Cardiac muscle cell (in vitro differentiated cells and primary cell): ENCODE data around the gene CPPED1. TPM values are rescaled to one million over a fixed set of nuclear protein-coding genes. Genes with fewer than 3 reads are reported as not detected.

Experiments used
- DNase-seq, 2 donors: peaks; one replicate each; pipeline versions ENCODE4 v3.0.0 to v3.0.0-alpha.2; 2010 to 2017; ENCODE audit warnings: low read depth in 1 of 2, low spot score in 1 of 2
- H3K27ac ChIP-seq: fragments of 200-600 bp; sonication (generic); 2 replicates; pipeline ENCODE4 v1.5.1; 2016
- H3K27me3 ChIP-seq: fragments of 200-600 bp; sonication (generic); 2 replicates; pipeline ENCODE4 v1.6.0; 2016; ENCODE audit warnings: control low read depth
- H3K36me3 ChIP-seq: fragments of 200-600 bp; sonication (generic); 2 replicates; pipeline ENCODE4 v1.5.1; 2016; ENCODE audit warnings: control low read depth
- H3K4me1 ChIP-seq: fragments of 200-600 bp; sonication (generic); 2 replicates; pipeline ENCODE4 v1.8.1; 2017; ENCODE audit warnings: low read depth, mild to moderate bottlenecking, mixed run types
- H3K4me3 ChIP-seq: fragments of 200-600 bp; sonication (generic); 2 replicates; pipeline ENCODE4 v1.5.1; 2016; ENCODE audit warnings: mild to moderate bottlenecking
- H3K9me3 ChIP-seq: fragments of 200-600 bp; sonication (generic); 2 replicates; pipeline ENCODE4 v1.5.1; 2017; ENCODE audit warnings: low read depth, mild to moderate bottlenecking, control low read depth
- CTCF ChIP-seq: IDR thresholded peaks from 2 replicates; pipeline ENCODE4 v1.5.1; 2012; ENCODE audit warnings: low read depth, mild to moderate bottlenecking, low read length
- polyA plus RNA-seq: library from polyadenylated mRNA; unstranded; fragments of >200 nt; fragmentation: Nextera tagmentation; extraction: Ambion mirVana; gene quantifications from 2 replicates; pipeline ENCODE4 v1.2.1, GENCODE V29; 2016
- total RNA-seq: library from RNA; depleted of rRNA; stranded (reverse); fragments of >200 nt; gene quantifications from 2 replicates; pipeline ENCODE4 v1.2.3, GENCODE V29; 2016

Gene CPPED1
- total and polyA plus RNA-seq, 2 experiments from 2014 or later = 10.0 to 12.0 TPM

- Histone ChIP-seq H3K4me1 (peaks cover 6% of the 10 kb centered on the region), H3K36me3 (no peaks in the 10 kb centered on the region), H3K27me3 (no peaks in the 10 kb centered on the region), H3K27ac (no peak overlapping the region), H3K4me3 (no peak overlapping the region), H3K9me3 (no peaks in the 10 kb centered on the region)
- TF ChIP-seq CTCF = no peak
- DNase-seq = no peak
Observed at GRCh38 chr16:12788758-12789157, 14.9 kb downstream of the CPPED1 start.

- DNase-seq = no peak
- H3K27me3 ChIP-seq = no peaks in the 10 kb centered on the region
- no peak for TF ChIP-seq CTCF
- no peaks in the 10 kb centered on the region for H3K36me3 ChIP-seq
- H3K27ac ChIP-seq = no peak overlapping the region
- no peaks in the 10 kb centered on the region for H3K9me3 ChIP-seq
- no peaks in the 10 kb centered on the region for H3K4me1 ChIP-seq
- H3K4me3 ChIP-seq = no peak overlapping the region
Observed at GRCh38 chr16:12786081-12786480, 17.6 kb downstream of the CPPED1 start.

- TF ChIP-seq CTCF = no peak
Observed at GRCh38 chr16:12784076-12784475, 19.6 kb downstream of the CPPED1 start.

GRCh38 chr16:12781777-12782176, 21.9 kb downstream of the CPPED1 start:
- no peaks in the 10 kb centered on the region for H3K36me3 ChIP-seq
- no peak for DNase-seq
- H3K4me3 ChIP-seq = no peak overlapping the region

More at GRCh38 chr16:12784076-12784475, 19.6 kb downstream of the CPPED1 start:
- Histone ChIP-seq H3K27me3 (no peaks in the 10 kb centered on the region), H3K9me3 (no peaks in the 10 kb centered on the region), H3K36me3 (no peaks in the 10 kb centered on the region), H3K27ac (no peak overlapping the region), H3K4me1 (no peaks in the 10 kb centered on the region), H3K4me3 (no peak overlapping the region)
- no peak for DNase-seq

GRCh38 chr16:12780467-12780866, 23.2 kb downstream of the CPPED1 start:
- no peak for DNase-seq
- no peaks in the 10 kb centered on the region for H3K27me3 ChIP-seq
- no peak for TF ChIP-seq CTCF
- no peak overlapping the region for H3K27ac ChIP-seq
- no peaks in the 10 kb centered on the region for H3K9me3 ChIP-seq
- H3K36me3 ChIP-seq = no peaks in the 10 kb centered on the region
- no peak overlapping the region for H3K4me3 ChIP-seq
- H3K4me1 ChIP-seq = no peaks in the 10 kb centered on the region

More at GRCh38 chr16:12781777-12782176, 21.9 kb downstream of the CPPED1 start:
- TF ChIP-seq CTCF = no peak
- Histone ChIP-seq H3K4me1 (no peaks in the 10 kb centered on the region), H3K27me3 (no peaks in the 10 kb centered on the region), H3K27ac (no peak overlapping the region), H3K9me3 (no peaks in the 10 kb centered on the region)

- no peaks in the 10 kb centered on the region for H3K4me1 ChIP-seq
- no peak overlapping the region for H3K27ac ChIP-seq
- no peaks in the 10 kb centered on the region for H3K27me3 ChIP-seq
- no peak overlapping the region for H3K4me3 ChIP-seq
- no peak for TF ChIP-seq CTCF
- DNase-seq = no peak
- H3K36me3 ChIP-seq = no peaks in the 10 kb centered on the region
- H3K9me3 ChIP-seq = no peaks in the 10 kb centered on the region
Observed at GRCh38 chr16:12778726-12779125, 25.0 kb downstream of the CPPED1 start.
